NOMO-1 (cell line): ENCODE results near the gene PES1.
"Not testable (repeated sequence)": the region's sequence is repeated elsewhere in the genome, so short reads cannot be mapped to it uniquely, and the experiment has no call there.

Experiments used
- DNase-seq, 2 experiments: peaks; one replicate each; lab custom pipeline; 2025; ENCODE audit not compliant: unreplicated experiment in 2 of 2; lab: John Stamatoyannopoulos, UW

The PES1 gene

GRCh38 chr22:30591588-30592359, at the start of gene PES1:
TSS of gene PES1 (minus strand) at chr22:30591910. CDS start at chr22:30591833, 77 bp downstream.
- DNase-seq, result peak; percentile 92 to 97

GRCh38 chr22:30640839-30641430, 49.2 kb upstream of the PES1 start:
- no peak for DNase-seq

- no peak for DNase-seq
Observed at GRCh38 chr22:30640361-30640760, 48.7 kb upstream of the PES1 start.

GRCh38 chr22:30637701-30638114, 46.0 kb upstream of the PES1 start:
- no peak for DNase-seq

- DNase-seq, result no peak
Observed at GRCh38 chr22:30636226-30637077, 44.7 kb upstream of the PES1 start.

- DNase-seq, result peak; percentile 86 to 91
Observed at GRCh38 chr22:30635273-30636225, 43.8 kb upstream of the PES1 start, which contains the start of gene SLC35E4. TSS of gene SLC35E4 (plus strand) at chr22:30635781. CDS start at chr22:30636451, 670 bp downstream.

- DNase-seq, result peak; percentile 78 to 79
Observed at GRCh38 chr22:30634471-30635233, 42.9 kb upstream of the PES1 start.

- not testable (repeated sequence) for DNase-seq
Observed at GRCh38 chr22:30631469-30631868, 39.8 kb upstream of the PES1 start.

GRCh38 chr22:30628491-30628890, 36.8 kb upstream of the PES1 start:
- no peak for DNase-seq

- no peak for DNase-seq
Observed at GRCh38 chr22:30627471-30627870, 35.8 kb upstream of the PES1 start.

GRCh38 chr22:30626413-30626812, 34.7 kb upstream of the PES1 start:
- DNase-seq, result no peak

- not testable (repeated sequence) for DNase-seq
Observed at GRCh38 chr22:30619909-30620308, 28.2 kb upstream of the PES1 start.

- no peak for DNase-seq
Observed at GRCh38 chr22:30617819-30618218, 26.1 kb upstream of the PES1 start.

- no peak for DNase-seq
Observed at GRCh38 chr22:30615543-30615954, 23.8 kb upstream of the PES1 start.

- DNase-seq, result no peak
Observed at GRCh38 chr22:30614879-30615278, 23.2 kb upstream of the PES1 start.

GRCh38 chr22:30614268-30614667, 22.6 kb upstream of the PES1 start:
- DNase-seq, result no peak

- no peak for DNase-seq
Observed at GRCh38 chr22:30612789-30613188, 21.1 kb upstream of the PES1 start.

GRCh38 chr22:30611197-30611596, 19.5 kb upstream of the PES1 start:
- no peak for DNase-seq

- peak; percentile 5 to 23 for DNase-seq
Observed at GRCh38 chr22:30610299-30610698, 18.6 kb upstream of the PES1 start.
